Measurements from ENCODE around the gene FOXP2.

GRCh38 chr7:114670676-114671075 lies 256.1 kb downstream of the FOXP2 start:
- TF ChIP-seq CSDC2 (CRISPR knock-in tag; IDR thresholded peaks at IDR 0.05) (no peak), PPARA (CRISPR knock-in tag; IDR thresholded peaks at IDR 0.05; ENCODE audit: borderline replicate concordance) (no peak), TOX (CRISPR knock-in tag; IDR thresholded peaks at IDR 0.05; ENCODE audit: borderline replicate concordance) (no peak), GLIS3 (CRISPR knock-in tag; IDR thresholded peaks at IDR 0.05) (no peak), ZFP30 (CRISPR knock-in tag; IDR thresholded peaks at IDR 0.05) (no peak), RARB (CRISPR knock-in tag; IDR thresholded peaks at IDR 0.05) (no peak)
- TF ChIP-seq, protein P1, sequence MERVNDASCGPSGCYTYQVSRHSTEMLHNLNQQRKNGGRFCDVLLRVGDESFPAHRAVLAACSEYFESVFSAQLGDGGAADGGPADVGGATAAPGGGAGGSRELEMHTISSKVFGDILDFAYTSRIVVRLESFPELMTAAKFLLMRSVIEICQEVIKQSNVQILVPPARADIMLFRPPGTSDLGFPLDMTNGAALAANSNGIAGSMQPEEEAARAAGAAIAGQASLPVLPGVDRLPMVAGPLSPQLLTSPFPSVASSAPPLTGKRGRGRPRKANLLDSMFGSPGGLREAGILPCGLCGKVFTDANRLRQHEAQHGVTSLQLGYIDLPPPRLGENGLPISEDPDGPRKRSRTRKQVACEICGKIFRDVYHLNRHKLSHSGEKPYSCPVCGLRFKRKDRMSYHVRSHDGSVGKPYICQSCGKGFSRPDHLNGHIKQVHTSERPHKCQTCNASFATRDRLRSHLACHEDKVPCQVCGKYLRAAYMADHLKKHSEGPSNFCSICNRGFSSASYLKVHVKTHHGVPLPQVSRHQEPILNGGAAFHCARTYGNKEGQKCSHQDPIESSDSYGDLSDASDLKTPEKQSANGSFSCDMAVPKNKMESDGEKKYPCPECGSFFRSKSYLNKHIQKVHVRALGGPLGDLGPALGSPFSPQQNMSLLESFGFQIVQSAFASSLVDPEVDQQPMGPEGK (CRISPR knock-in tag; IDR thresholded peaks at IDR 0.05; ENCODE audit: borderline replicate concordance): no peak
- TF ChIP-seq, protein P2, sequence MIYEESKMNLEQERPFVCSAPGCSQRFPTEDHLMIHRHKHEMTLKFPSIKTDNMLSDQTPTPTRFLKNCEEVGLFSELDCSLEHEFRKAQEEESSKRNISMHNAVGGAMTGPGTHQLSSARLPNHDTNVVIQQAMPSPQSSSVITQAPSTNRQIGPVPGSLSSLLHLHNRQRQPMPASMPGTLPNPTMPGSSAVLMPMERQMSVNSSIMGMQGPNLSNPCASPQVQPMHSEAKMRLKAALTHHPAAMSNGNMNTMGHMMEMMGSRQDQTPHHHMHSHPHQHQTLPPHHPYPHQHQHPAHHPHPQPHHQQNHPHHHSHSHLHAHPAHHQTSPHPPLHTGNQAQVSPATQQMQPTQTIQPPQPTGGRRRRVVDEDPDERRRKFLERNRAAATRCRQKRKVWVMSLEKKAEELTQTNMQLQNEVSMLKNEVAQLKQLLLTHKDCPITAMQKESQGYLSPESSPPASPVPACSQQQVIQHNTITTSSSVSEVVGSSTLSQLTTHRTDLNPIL (CRISPR knock-in tag; IDR thresholded peaks at IDR 0.05; ENCODE audit: low read depth): no peak
